H9 (cell line): ENCODE results near the gene NOD1. TPM values are rescaled to one million over a fixed set of nuclear protein-coding genes. Genes with fewer than 3 reads are reported as not detected.

Source experiments
- DNase-seq: peaks from one replicate; pipeline ENCODE4 v3.0.0-alpha.2; 2017
- H2AFZ ChIP-seq: one replicate; pipeline ENCODE4 v1.6.1; 2013; ENCODE audit warnings: mild to moderate bottlenecking, low read length, control low read depth, moderate library complexity
- H2AK5ac ChIP-seq: 2 replicates; pipeline ENCODE4 v1.6.1; 2013; ENCODE audit warnings: low read length, control low read depth, mixed read lengths; ENCODE audit not compliant: insufficient read length
- H2BK120ac ChIP-seq: one replicate; pipeline ENCODE4 v1.6.1; 2013; ENCODE audit warnings: low read depth, mild to moderate bottlenecking, low read length, control low read depth, inconsistent platforms; ENCODE audit not compliant: poor library complexity, severe bottlenecking
- H2BK12ac ChIP-seq: 2 replicates; pipeline ENCODE4 v1.6.1; 2013; ENCODE audit warnings: low read length, control low read depth, mixed read lengths, low read depth; ENCODE audit not compliant: insufficient read length
- H2BK15ac ChIP-seq: 2 replicates; pipeline ENCODE4 v1.6.1; 2013; ENCODE audit warnings: low read depth, low read length, control low read depth
- H2BK20ac ChIP-seq: one replicate; pipeline ENCODE4 v1.6.1; 2013; ENCODE audit warnings: low read depth, mild to moderate bottlenecking, low read length, control low read depth, inconsistent platforms; ENCODE audit not compliant: poor library complexity, severe bottlenecking
- H2BK5ac ChIP-seq: 2 replicates; pipeline ENCODE4 v1.6.1; 2013; ENCODE audit warnings: low read length, control low read depth, mixed read lengths; ENCODE audit not compliant: insufficient read length
- H3K14ac ChIP-seq: 2 replicates; pipeline ENCODE4 v1.6.1; 2013; ENCODE audit warnings: low read length, control low read depth; ENCODE audit not compliant: insufficient read depth
- H3K18ac ChIP-seq: 2 replicates; pipeline ENCODE4 v1.6.1; 2013; ENCODE audit warnings: low read depth, mild to moderate bottlenecking, mixed read lengths, low read length, control low read depth; ENCODE audit not compliant: insufficient read length
- H3K23ac ChIP-seq: 2 replicates; pipeline ENCODE4 v1.6.1; 2013; ENCODE audit warnings: low read length, control low read depth, mixed read lengths, low read depth; ENCODE audit not compliant: insufficient read length
- H3K23me2 ChIP-seq: 2 replicates; pipeline ENCODE4 v1.6.1; 2013; ENCODE audit warnings: low read depth, mild to moderate bottlenecking, mixed read lengths, low read length, control low read depth; ENCODE audit not compliant: insufficient read length, poor library complexity, severe bottlenecking
- H3K27ac ChIP-seq: 2 replicates; pipeline ENCODE4 v1.5.1; 2013; ENCODE audit warnings: low read length, control low read depth, mixed read lengths, low read depth; ENCODE audit not compliant: insufficient read length
- H3K27me3 ChIP-seq: 2 replicates; pipeline ENCODE4 v1.6.1; 2013; ENCODE audit warnings: low read length, control low read depth, inconsistent platforms; ENCODE audit not compliant: insufficient read depth
- H3K4ac ChIP-seq: 2 replicates; pipeline ENCODE4 v1.6.1; 2013; ENCODE audit warnings: low read depth, mild to moderate bottlenecking, control low read depth, inconsistent platforms, low read length, moderate library complexity
- H3K4me1 ChIP-seq: 2 replicates; pipeline ENCODE4 v1.6.1; 2013; ENCODE audit warnings: low read length, control low read depth, inconsistent platforms; ENCODE audit not compliant: insufficient read depth
- H3K4me2 ChIP-seq: 2 replicates; pipeline ENCODE4 v1.6.1; 2013; ENCODE audit warnings: low read length, control low read depth, mixed read lengths; ENCODE audit not compliant: insufficient read length, insufficient read depth
- H3K56ac ChIP-seq: 2 replicates; pipeline ENCODE4 v1.6.1; 2013; ENCODE audit warnings: low read depth, mild to moderate bottlenecking, mixed read lengths, low read length, control low read depth; ENCODE audit not compliant: insufficient read length
- H3K79me1 ChIP-seq: 2 replicates; pipeline ENCODE4 v1.6.1; 2013; ENCODE audit warnings: low read depth, mild to moderate bottlenecking, moderate library complexity, low read length, control low read depth, inconsistent platforms; ENCODE audit not compliant: insufficient read depth, poor library complexity, severe bottlenecking
- H3K79me2 ChIP-seq: 2 replicates; pipeline ENCODE4 v1.6.1; 2013; ENCODE audit warnings: low read length, control low read depth, inconsistent platforms; ENCODE audit not compliant: insufficient read depth
- H3K9ac ChIP-seq: 2 replicates; pipeline ENCODE4 v1.6.1; 2013; ENCODE audit warnings: low read length, control low read depth, mixed read lengths; ENCODE audit not compliant: insufficient read length; ENCODE audit errors: extremely low read depth
- H3K9me3 ChIP-seq: one replicate; pipeline ENCODE4 v1.6.1; 2013; ENCODE audit warnings: low read depth, low read length, inconsistent platforms; ENCODE audit not compliant: control insufficient read depth
- H3T11ph ChIP-seq: one replicate; pipeline ENCODE4 v1.6.1; 2013; ENCODE audit warnings: mild to moderate bottlenecking, low read length, control low read depth, inconsistent platforms
- H4K20me1 ChIP-seq: one replicate; pipeline ENCODE4 v1.6.1; 2013; ENCODE audit not compliant: control insufficient read depth, insufficient read length, insufficient read depth
- H4K5ac ChIP-seq: 2 replicates; pipeline ENCODE4 v1.6.1; 2013; ENCODE audit warnings: low read depth, mild to moderate bottlenecking, mixed read lengths, low read length, control low read depth; ENCODE audit not compliant: insufficient read length
- H4K8ac ChIP-seq: replicated peaks from 2 replicates; pipeline ENCODE4 v1.6.1; 2013; ENCODE audit warnings: low read length, control low read depth, mixed read lengths, low read depth; ENCODE audit not compliant: insufficient read length
- H4K91ac ChIP-seq: 2 replicates; pipeline ENCODE4 v1.6.1; 2013; ENCODE audit warnings: low read depth, mild to moderate bottlenecking, moderate library complexity, mixed read lengths, low read length, control low read depth; ENCODE audit not compliant: insufficient read length
- H3K27ac Mint-ChIP-seq, 3 experiments: 2 replicates in 2 of 3; 3 replicates in 1 of 3; pipeline ENCODE4 v1.8.0; 2020 to 2021; ENCODE audit warnings: mixed read lengths in 3 of 3, mild to moderate bottlenecking in 1 of 3, moderate library complexity in 1 of 3
- H3K27me3 Mint-ChIP-seq: 2 replicates; pipeline ENCODE4 v1.8.0; 2021; ENCODE audit warnings: low read depth, mild to moderate bottlenecking, moderate library complexity, mixed read lengths
- H3K36me3 Mint-ChIP-seq, 3 experiments: 2 replicates in 2 of 3; 3 replicates in 1 of 3; pipeline ENCODE4 v1.8.0; 2020 to 2021; ENCODE audit warnings: low read depth in 3 of 3, mixed read lengths in 3 of 3; ENCODE audit not compliant: insufficient read depth in 1 of 3
- H3K4me1 Mint-ChIP-seq, 2 experiments: 2 replicates each; pipeline ENCODE4 v1.8.0; 2020; ENCODE audit warnings: mixed read lengths in 2 of 2
- H3K4me3 Mint-ChIP-seq, 2 experiments: 2 replicates in 1 of 2; 3 replicates in 1 of 2; pipeline ENCODE4 v1.8.0; 2020 to 2021; ENCODE audit warnings: mild to moderate bottlenecking in 2 of 2, mixed read lengths in 2 of 2, moderate library complexity in 1 of 2
- H3K9me3 Mint-ChIP-seq, 2 experiments: 2 replicates in 1 of 2; 3 replicates in 1 of 2; pipeline ENCODE4 v1.8.0; 2020; ENCODE audit warnings: mild to moderate bottlenecking in 2 of 2, mixed read lengths in 2 of 2, moderate library complexity in 1 of 2
- WGBS: extraction: QIAGEN DNeasy Blood & Tissue Kit; methylation state at CpG from one replicate; pipeline ENCODE4 v1.1.7; 2013; ENCODE audit warnings: missing lambda C conversion rate, low lambda C conversion rate, mixed read lengths; ENCODE audit not compliant: insufficient read length; ENCODE audit errors: extremely low coverage; 5-methylcytosine and 5-hydroxymethylcytosine counted together
- total RNA-seq: library from RNA; stranded (reverse); gene quantifications from 2 replicates; pipeline ENCODE4 v1.2.1, GENCODE V29; 2021
- TF ChIP-seq, protein P1 (sequence below): fragments of 200-600 bp; sonication (generic); conservative IDR thresholded peaks from 3 replicates; pipeline ENCODE4 v1.8.0; 2021; ENCODE audit warnings: antibody characterized with exemption, mild to moderate bottlenecking

NOD1 gene
- total RNA-seq, 1 experiment from 2014 or later, result 5.3 TPM

DNA sequence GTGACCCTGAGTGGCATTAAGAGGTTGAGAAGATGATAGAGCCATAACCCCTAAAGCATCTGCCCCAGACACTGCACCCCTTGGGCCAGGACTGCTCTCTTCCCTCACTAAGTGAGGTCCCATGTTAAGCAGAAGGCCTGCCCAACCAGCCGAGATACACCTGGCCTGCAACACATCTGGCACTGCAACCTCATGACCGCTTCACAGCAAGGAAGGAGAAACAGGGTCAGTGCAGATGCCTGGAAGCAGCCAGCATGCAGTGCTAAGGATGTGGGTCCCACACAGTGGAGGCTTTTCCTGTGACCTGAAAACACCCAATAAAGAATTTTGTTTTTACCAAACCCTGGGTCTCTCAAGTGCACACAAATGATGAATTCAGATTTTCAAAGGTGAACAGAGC lies 7.4 kb downstream of the NOD1 start:
- Histone ChIP-seq H2BK12ac (no peak overlapping the region), H3K79me1 (no peaks in the 10 kb centered on the region), H4K20me1 (no peaks in the 10 kb centered on the region), H3K14ac (no peak overlapping the region), H3K27ac (no peak overlapping the region), H3K23me2 (no peaks in the 10 kb centered on the region), H2AK5ac (no peak overlapping the region), H3K18ac (no peak overlapping the region), H2AFZ (no peak overlapping the region), H2BK20ac (no peak overlapping the region), H3K56ac (no peak overlapping the region), H2BK15ac (no peak overlapping the region), H4K8ac (no peak overlapping the region), H2BK5ac (no peak overlapping the region), H3K4me2 (no peak overlapping the region), H4K91ac (no peak overlapping the region), H2BK120ac (no peak overlapping the region), H3K9me3 (no peaks in the 10 kb centered on the region), H4K5ac (no peak overlapping the region), H3K4me1 (peaks cover 5% of the 10 kb centered on the region; the same call in 1 of the 2 replicates), H3K27me3 (no peaks in the 10 kb centered on the region), H3K4ac (no peak overlapping the region), H3K23ac (no peak overlapping the region), H3K79me2 (no peaks in the 10 kb centered on the region), H3K9ac (no peak overlapping the region), H3T11ph (no peak overlapping the region)
- H3K27me3 Mint-ChIP-seq, result peaks cover under 1% of the 10 kb centered on the region; the same call in 1 of the 2 replicates
- peaks cover 19 to 21% of the 10 kb centered on the region in 2 experiments for H3K4me1 Mint-ChIP-seq
- H3K4me3 Mint-ChIP-seq, result no peak overlapping the region
- H3K27ac Mint-ChIP-seq, result no peak overlapping the region
- WGBS, result no CpG with 5 or more reads among the region's 2 CpGs
- TF ChIP-seq, protein P1, sequence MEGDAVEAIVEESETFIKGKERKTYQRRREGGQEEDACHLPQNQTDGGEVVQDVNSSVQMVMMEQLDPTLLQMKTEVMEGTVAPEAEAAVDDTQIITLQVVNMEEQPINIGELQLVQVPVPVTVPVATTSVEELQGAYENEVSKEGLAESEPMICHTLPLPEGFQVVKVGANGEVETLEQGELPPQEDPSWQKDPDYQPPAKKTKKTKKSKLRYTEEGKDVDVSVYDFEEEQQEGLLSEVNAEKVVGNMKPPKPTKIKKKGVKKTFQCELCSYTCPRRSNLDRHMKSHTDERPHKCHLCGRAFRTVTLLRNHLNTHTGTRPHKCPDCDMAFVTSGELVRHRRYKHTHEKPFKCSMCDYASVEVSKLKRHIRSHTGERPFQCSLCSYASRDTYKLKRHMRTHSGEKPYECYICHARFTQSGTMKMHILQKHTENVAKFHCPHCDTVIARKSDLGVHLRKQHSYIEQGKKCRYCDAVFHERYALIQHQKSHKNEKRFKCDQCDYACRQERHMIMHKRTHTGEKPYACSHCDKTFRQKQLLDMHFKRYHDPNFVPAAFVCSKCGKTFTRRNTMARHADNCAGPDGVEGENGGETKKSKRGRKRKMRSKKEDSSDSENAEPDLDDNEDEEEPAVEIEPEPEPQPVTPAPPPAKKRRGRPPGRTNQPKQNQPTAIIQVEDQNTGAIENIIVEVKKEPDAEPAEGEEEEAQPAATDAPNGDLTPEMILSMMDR, result no peak
- H3K9me3 Mint-ChIP-seq, result no peaks in the 10 kb centered on the region
- DNase-seq, result no peak
- H3K36me3 Mint-ChIP-seq, result no peaks in the 10 kb centered on the region; a peak in 1 of 7 replicates
